ENCODE data around the gene CHST15. TPM values are rescaled to one million over a fixed set of nuclear protein-coding genes. Genes with fewer than 3 reads are reported as not detected.
A peak's percentile ranks its signal among the peaks of the same experiment; 100 is the strongest.

CHST15 gene
- 10 to 100 TPM in 2 of 3 donors, 1 to 10 TPM in 1; 4.8 to 64.5 (median 10.8) TPM for total RNA-seq
- long read RNA-seq, donor 1, full-length matches to known transcripts, result 33 of 73 reads
- long read RNA-seq, donor 1, partial matches to known transcripts, result 21 of 73 reads
- long read RNA-seq, donor 1, other reads (novel, unspliced or antisense), result 19 of 73 reads
- long read RNA-seq, donor 2, result 0 reads

GRCh38 chr10:124092860-124093773 lies at the start of gene CHST15:
Gene CHST15, minus strand, starts transcription at chr10:124093598. Its CDS starts 47,386 bp downstream, at chr10:124046212.
- Histone ChIP-seq H3K4me3 (peak within 1 kb of the TSS; percentile 14), H3K9me3 (no peaks in the 10 kb centered on the region), H3K4me1 (ENCODE audit: low read depth) (peaks cover 20% of the 10 kb centered on the region), H3K36me3 (ENCODE audit: low read depth) (no peaks in the 10 kb centered on the region)
- no peak for TF ChIP-seq CTCF (IDR thresholded peaks at IDR 0.05)
- intact Hi-C loops (cut with DNase I, micrococcal nuclease), result loop anchor here in 1 of 2 donors (10.0 kb wide), 1 partner anchor 88 kb away; no protein-coding TSS in a partner anchor
- peak; percentile 36 for ATAC-seq
- peak; percentile 28 to 62 (median 56) for DNase-seq

GRCh38 chr10:124142960-124143359 lies 49.6 kb upstream of the CHST15 start:
- DNase-seq, result no peak
- H3K9me3 ChIP-seq, result no peaks in the 10 kb centered on the region
- TF ChIP-seq CTCF (IDR thresholded peaks at IDR 0.05), result no peak
- H3K4me1 ChIP-seq (ENCODE audit: low read depth), result no peaks in the 10 kb centered on the region
- no peaks in the 10 kb centered on the region for H3K36me3 ChIP-seq (ENCODE audit: low read depth)
- intact Hi-C loops (cut with DNase I, micrococcal nuclease), result no loop called here
- H3K4me3 ChIP-seq, result no peak overlapping the region
- no peak for ATAC-seq

GRCh38 chr10:124142006-124142739 lies 48.8 kb upstream of the CHST15 start:
- no peak for ATAC-seq
- intact Hi-C loops (cut with DNase I, micrococcal nuclease), result no loop called here
- Histone ChIP-seq H3K4me1 (ENCODE audit: low read depth) (no peaks in the 10 kb centered on the region), H3K36me3 (ENCODE audit: low read depth) (no peaks in the 10 kb centered on the region), H3K9me3 (no peaks in the 10 kb centered on the region), H3K4me3 (no peak overlapping the region)
- DNase-seq, result no peak
- no peak for TF ChIP-seq CTCF (IDR thresholded peaks at IDR 0.05)

- no peak for TF ChIP-seq CTCF (IDR thresholded peaks at IDR 0.05)
- Histone ChIP-seq H3K36me3 (ENCODE audit: low read depth) (no peaks in the 10 kb centered on the region), H3K4me3 (no peak overlapping the region), H3K4me1 (ENCODE audit: low read depth) (no peaks in the 10 kb centered on the region), H3K9me3 (no peaks in the 10 kb centered on the region)
- intact Hi-C loops (cut with DNase I, micrococcal nuclease), result no loop called here
- DNase-seq (no peak), ATAC-seq (no peak)
These were observed 45.5 kb upstream of the CHST15 start for GRCh38 chr10:124138883-124139348.

- DNase-seq (no peak), ATAC-seq (peak; percentile 37)
These were observed 44.9 kb upstream of the CHST15 start for GRCh38 chr10:124138195-124138882.

More at GRCh38 chr10:124138195-124138882, 44.9 kb upstream of the CHST15 start:
- H3K9me3 ChIP-seq, result no peaks in the 10 kb centered on the region
- H3K4me1 ChIP-seq (ENCODE audit: low read depth), result no peaks in the 10 kb centered on the region
- no peaks in the 10 kb centered on the region for H3K36me3 ChIP-seq (ENCODE audit: low read depth)
- no peak for TF ChIP-seq CTCF (IDR thresholded peaks at IDR 0.05)
- no peak overlapping the region for H3K4me3 ChIP-seq
- intact Hi-C loops (cut with DNase I, micrococcal nuclease), result no loop called here
